ENCODE data around the gene C6orf89.

DNA sequence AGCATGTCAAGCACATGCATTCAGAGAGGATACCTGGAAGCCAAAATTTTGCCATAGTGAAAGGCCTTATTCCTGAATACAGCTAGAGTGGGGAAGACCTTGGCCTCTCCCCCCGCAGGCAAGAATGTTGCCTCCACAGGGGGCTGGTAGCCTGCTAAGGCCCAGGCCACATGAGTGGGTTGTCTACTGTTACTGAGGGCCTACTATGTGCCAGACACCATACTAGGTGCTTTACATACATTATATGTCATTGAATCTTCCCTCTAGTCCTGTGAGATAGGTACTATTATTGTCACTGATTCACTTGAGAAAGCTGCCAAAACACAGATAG, 68.1 kb downstream of the C6orf89 start:
- TF ChIP-seq, protein P1, sequence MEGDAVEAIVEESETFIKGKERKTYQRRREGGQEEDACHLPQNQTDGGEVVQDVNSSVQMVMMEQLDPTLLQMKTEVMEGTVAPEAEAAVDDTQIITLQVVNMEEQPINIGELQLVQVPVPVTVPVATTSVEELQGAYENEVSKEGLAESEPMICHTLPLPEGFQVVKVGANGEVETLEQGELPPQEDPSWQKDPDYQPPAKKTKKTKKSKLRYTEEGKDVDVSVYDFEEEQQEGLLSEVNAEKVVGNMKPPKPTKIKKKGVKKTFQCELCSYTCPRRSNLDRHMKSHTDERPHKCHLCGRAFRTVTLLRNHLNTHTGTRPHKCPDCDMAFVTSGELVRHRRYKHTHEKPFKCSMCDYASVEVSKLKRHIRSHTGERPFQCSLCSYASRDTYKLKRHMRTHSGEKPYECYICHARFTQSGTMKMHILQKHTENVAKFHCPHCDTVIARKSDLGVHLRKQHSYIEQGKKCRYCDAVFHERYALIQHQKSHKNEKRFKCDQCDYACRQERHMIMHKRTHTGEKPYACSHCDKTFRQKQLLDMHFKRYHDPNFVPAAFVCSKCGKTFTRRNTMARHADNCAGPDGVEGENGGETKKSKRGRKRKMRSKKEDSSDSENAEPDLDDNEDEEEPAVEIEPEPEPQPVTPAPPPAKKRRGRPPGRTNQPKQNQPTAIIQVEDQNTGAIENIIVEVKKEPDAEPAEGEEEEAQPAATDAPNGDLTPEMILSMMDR (conservative IDR thresholded peaks at IDR 0.05 in 1 of 2, IDR thresholded peaks at IDR 0.05 in 1 of 2; ENCODE audit: low read depth in 1 of 2, low read length in 2 of 2) = no peak
- no peak for TF ChIP-seq EZH2 (IDR thresholded peaks at IDR 0.05; ENCODE audit: low read length, missing control alignments)

Data from fibroblast of lung (primary cell).